DMS 273 (cell line): ENCODE results near the gene KDM1A.
A peak's percentile ranks its signal among the peaks of the same experiment; 100 is the strongest.
"Not testable (repeated sequence)": the region's sequence is repeated elsewhere in the genome, so short reads cannot be mapped to it uniquely, and the experiment has no call there.

Experiments used
- DNase-seq: peaks from one replicate; lab custom pipeline; 2025; ENCODE audit not compliant: unreplicated experiment; lab: John Stamatoyannopoulos, UW

Gene KDM1A

GRCh38 chr1:23019094-23019862 lies at the start of gene KDM1A:
Gene KDM1A, plus strand, starts transcription at chr1:23019468. Its CDS starts 129 bp downstream, at chr1:23019597.
- DNase-seq: peak; percentile 99

GRCh38 chr1:22970096-22970495 lies 49.2 kb upstream of the KDM1A start:
- DNase-seq: no peak

GRCh38 chr1:22971161-22971560 lies 48.1 kb upstream of the KDM1A start:
- DNase-seq: peak; percentile 32

- DNase-seq: peak; percentile 36
Measured at GRCh38 chr1:22971611-22972405, 47.5 kb upstream of the KDM1A start.

- peak; percentile 36 for DNase-seq
Measured at GRCh38 chr1:22972760-22973159, 46.5 kb upstream of the KDM1A start, which contains the start of gene LACTBL1. Gene LACTBL1, minus strand, starts transcription at chr1:22972866. Its CDS starts 550 bp downstream, at chr1:22972316.

GRCh38 chr1:22975694-22976093 lies 43.6 kb upstream of the KDM1A start:
- no peak for DNase-seq

GRCh38 chr1:22976127-22976460 lies 43.2 kb upstream of the KDM1A start:
- DNase-seq: no peak

- peak; percentile 92 for DNase-seq
Measured at GRCh38 chr1:22976461-22977243, 42.6 kb upstream of the KDM1A start.

GRCh38 chr1:22978299-22978698 lies 41.0 kb upstream of the KDM1A start:
- peak; percentile 29 for DNase-seq

GRCh38 chr1:22980471-22980790 lies 38.8 kb upstream of the KDM1A start:
- not testable (repeated sequence) for DNase-seq

- no peak for DNase-seq
Measured at GRCh38 chr1:22983944-22984343, 35.3 kb upstream of the KDM1A start.

- not testable (repeated sequence) for DNase-seq
Measured at GRCh38 chr1:22992384-22992783, 26.9 kb upstream of the KDM1A start.

- peak; percentile 60 for DNase-seq
Measured at GRCh38 chr1:22993220-22993795, 26.0 kb upstream of the KDM1A start.

GRCh38 chr1:22995774-22996173 lies 23.5 kb upstream of the KDM1A start:
- no peak for DNase-seq

GRCh38 chr1:22997528-22997927 lies 21.7 kb upstream of the KDM1A start:
- DNase-seq: not testable (repeated sequence)

GRCh38 chr1:23000133-23000532 lies 19.1 kb upstream of the KDM1A start:
- DNase-seq: not testable (repeated sequence)

GRCh38 chr1:23002218-23002617 lies 17.1 kb upstream of the KDM1A start:
- DNase-seq: not testable (repeated sequence)

- no peak for DNase-seq
Measured at GRCh38 chr1:23004112-23004511, 15.2 kb upstream of the KDM1A start.

- DNase-seq: not testable (repeated sequence)
Measured at GRCh38 chr1:23004769-23005168, 14.5 kb upstream of the KDM1A start.

GRCh38 chr1:23007106-23007505 lies 12.2 kb upstream of the KDM1A start:
- DNase-seq: no peak

GRCh38 chr1:23008901-23009300 lies 10.4 kb upstream of the KDM1A start:
- no peak for DNase-seq
